H1 (cell line): Measurements from ENCODE around the gene PARD6B. TPM values are rescaled to one million over a fixed set of nuclear protein-coding genes. Genes with fewer than 3 reads are reported as not detected.

ENCODE experiments used
- CTCF ChIA-PET: fragments of 300-600 bp; sonication (Branson Sonifier 250); formaldehyde crosslinking; loops from one replicate; lab custom pipeline; 2021; ENCODE audit not compliant: partially characterized antibody; lab: Charles Lee
- POLR2A ChIA-PET: fragments of 300-600 bp; sonication (Branson Sonifier 250); formaldehyde crosslinking; loops from one replicate; lab custom pipeline; 2021; ENCODE audit warnings: inconsistent platforms; ENCODE audit not compliant: partially characterized antibody; lab: Charles Lee
- DNase-seq, 2 experiments: peaks; one replicate each; pipeline versions ENCODE4 v3.0.0 to v3.0.0-alpha.2; 2010 to 2022; ENCODE audit warnings: low spot score in 2 of 2, low read depth in 1 of 2, mixed read lengths in 1 of 2
- FAIRE-seq: peaks from 2 replicates; lab custom pipeline; 2011; peaks lifted over from hg19 to GRCh38; lab: Jason Lieb, UNC
- H2AFZ ChIP-seq: 2 replicates; pipeline ENCODE4 v1.8.1; 2012; ENCODE audit warnings: low read length, inconsistent platforms
- H2AK5ac ChIP-seq: 2 replicates; pipeline ENCODE4 v1.6.1; 2013; ENCODE audit warnings: low read depth, low read length
- H2BK120ac ChIP-seq: replicated peaks from 2 replicates; pipeline ENCODE3; 2013; ENCODE audit warnings: low read depth, low read length, inconsistent platforms
- H2BK12ac ChIP-seq: 2 replicates; pipeline ENCODE4 v1.6.1; 2013; ENCODE audit warnings: low read depth, low read length
- H2BK15ac ChIP-seq: 2 replicates; pipeline ENCODE4 v1.6.1; 2013; ENCODE audit warnings: low read length
- H2BK20ac ChIP-seq: 2 replicates; pipeline ENCODE4 v1.6.1; 2013; ENCODE audit warnings: low read length
- H2BK5ac ChIP-seq: 2 replicates; pipeline ENCODE4 v1.6.1; 2013; ENCODE audit warnings: low read depth, low read length
- H3K14ac ChIP-seq: 2 replicates; pipeline ENCODE4 v1.6.1; 2013; ENCODE audit warnings: inconsistent platforms; ENCODE audit not compliant: insufficient read length
- H3K18ac ChIP-seq: 2 replicates; pipeline ENCODE4 v1.6.1; 2013; ENCODE audit warnings: low read length; ENCODE audit errors: extremely low read depth
- H3K23ac ChIP-seq: 2 replicates; pipeline ENCODE4 v1.6.1; 2013; ENCODE audit warnings: inconsistent platforms; ENCODE audit not compliant: insufficient read length
- H3K23me2 ChIP-seq: 2 replicates; pipeline ENCODE4 v1.6.1; 2013; ENCODE audit warnings: low read depth, low read length
- H3K27ac ChIP-seq: 2 replicates; pipeline ENCODE4 v1.6.1; 2011; ENCODE audit warnings: low read depth, low read length, inconsistent platforms
- H3K27me3 ChIP-seq, 4 experiments: replicated peaks in 1 of 4; 1 replicate in 1 of 4; 2 replicates in 3 of 4; pipeline versions ENCODE4 v1.6.1 to v1.8.1; 2011 to 2013; ENCODE audit warnings: low read length in 3 of 4, mild to moderate bottlenecking in 3 of 4, inconsistent platforms in 2 of 4, mixed read lengths in 2 of 4, moderate library complexity in 1 of 4; ENCODE audit not compliant: control insufficient read depth in 3 of 4, insufficient read depth in 3 of 4; ENCODE audit errors: extremely low read depth in 1 of 4
- H3K36me3 ChIP-seq, 4 experiments: 2 replicates each; pipeline versions ENCODE4 v1.6.1 to v1.8.1; 2011 to 2013; ENCODE audit warnings: mild to moderate bottlenecking in 4 of 4, low read length in 3 of 4, moderate library complexity in 2 of 4, control low read depth in 1 of 4, inconsistent platforms in 1 of 4; ENCODE audit not compliant: insufficient read depth in 4 of 4, control insufficient read depth in 2 of 4
- H3K4ac ChIP-seq: replicated peaks from 2 replicates; pipeline ENCODE3; 2013; ENCODE audit warnings: low read length, low read depth, mixed read lengths, inconsistent platforms; ENCODE audit not compliant: insufficient read length
- H3K4me1 ChIP-seq, 4 experiments: replicated peaks in 1 of 4; 1 replicate in 1 of 4; 2 replicates in 3 of 4; pipeline versions ENCODE4 v1.6.1 to v1.8.1; 2011 to 2013; ENCODE audit warnings: low read length in 3 of 4, inconsistent platforms in 2 of 4, mixed read lengths in 1 of 4; ENCODE audit not compliant: insufficient read depth in 4 of 4, control insufficient read depth in 3 of 4
- H3K4me2 ChIP-seq, 2 experiments: 2 replicates each; pipeline versions ENCODE4 v1.6.1 to v1.8.1; 2011 to 2013; ENCODE audit warnings: low read depth in 2 of 2, low read length in 2 of 2, control low read depth in 1 of 2, inconsistent platforms in 1 of 2, mild to moderate bottlenecking in 1 of 2; ENCODE audit not compliant: insufficient read depth in 1 of 2
- H3K4me3 ChIP-seq, 4 experiments: fragments of 200-600, 300-600 bp in 1 of 4; sonication (generic), shearing (Covaris generic), sonication (Bioruptor Twin) in 1 of 4; 2 replicates each; pipeline versions ENCODE4 v1.5.1 to v1.8.1; 2011 to 2016; ENCODE audit warnings: low read length in 4 of 4, low read depth in 3 of 4, control low read depth in 2 of 4, inconsistent platforms in 2 of 4, mild to moderate bottlenecking in 2 of 4, mixed read lengths in 1 of 4, moderate library complexity in 1 of 4; ENCODE audit not compliant: insufficient read depth in 2 of 4; ENCODE audit errors: extremely low read depth in 1 of 4
- H3K56ac ChIP-seq: replicated peaks from 2 replicates; pipeline ENCODE3; 2013; ENCODE audit warnings: low read depth, mild to moderate bottlenecking, mixed read lengths, low read length, inconsistent platforms; ENCODE audit not compliant: insufficient read length
- H3K79me1 ChIP-seq: 2 replicates; pipeline ENCODE4 v1.6.1; 2013; ENCODE audit warnings: low read depth, low read length, control low read depth
- H3K79me2 ChIP-seq, 2 experiments: 2 replicates each; pipeline versions ENCODE4 v1.6.1 to v1.8.1; 2012 to 2013; ENCODE audit warnings: low read length in 2 of 2, mild to moderate bottlenecking in 2 of 2, inconsistent platforms in 1 of 2; ENCODE audit not compliant: insufficient read depth in 2 of 2, control insufficient read depth in 1 of 2
- H3K9ac ChIP-seq, 4 experiments: replicated peaks in 1 of 4; 1 replicate in 1 of 4; 2 replicates in 3 of 4; pipeline versions ENCODE4 v1.6.1 to v1.8.1; 2011 to 2013; ENCODE audit warnings: low read depth in 3 of 4, low read length in 3 of 4, control low read depth in 2 of 4, mild to moderate bottlenecking in 2 of 4, moderate library complexity in 2 of 4, inconsistent platforms in 1 of 4; ENCODE audit errors: extremely low read depth in 1 of 4
- H3K9me3 ChIP-seq, 2 experiments: 2 replicates each; pipeline versions ENCODE4 v1.6.1 to v1.8.1; 2012 to 2013; ENCODE audit warnings: mild to moderate bottlenecking in 2 of 2, moderate library complexity in 2 of 2, control low read depth in 1 of 2, inconsistent platforms in 1 of 2, low read depth in 1 of 2, low read length in 1 of 2, mixed read lengths in 1 of 2; ENCODE audit not compliant: insufficient read depth in 2 of 2
- H4K20me1 ChIP-seq, 2 experiments: replicated peaks in 1 of 2; 2 replicates each; pipeline versions ENCODE3 to v1.8.1; 2011 to 2013; ENCODE audit warnings: inconsistent platforms in 2 of 2, low read length in 2 of 2, mild to moderate bottlenecking in 1 of 2; ENCODE audit not compliant: insufficient read depth in 2 of 2, control insufficient read depth in 1 of 2
- H4K5ac ChIP-seq: 2 replicates; pipeline ENCODE4 v1.6.1; 2013; ENCODE audit warnings: low read length, low read depth, mixed read lengths, inconsistent platforms; ENCODE audit not compliant: insufficient read length
- H4K8ac ChIP-seq: 2 replicates; pipeline ENCODE4 v1.8.0; 2013; ENCODE audit warnings: mild to moderate bottlenecking, moderate library complexity, low read length, inconsistent platforms; ENCODE audit not compliant: insufficient read depth; ENCODE audit errors: extremely low read depth
- H4K91ac ChIP-seq: replicated peaks from 2 replicates; pipeline ENCODE3; 2013; ENCODE audit warnings: low read length, mixed read lengths, inconsistent platforms; ENCODE audit not compliant: insufficient read length
- CBX5 ChIP-seq: fragments of 300-800, 300-1000 bp; sonication (generic); IDR thresholded peaks from 2 replicates; pipeline ENCODE4 v1.7.1; 2016; ENCODE audit warnings: antibody characterized with exemption, low read length, low read depth
- KDM1A ChIP-seq: fragments of 200-600, 300-600 bp; sonication (generic); IDR thresholded peaks from 2 replicates; pipeline ENCODE4 v1.7.1; 2016; ENCODE audit warnings: mild to moderate bottlenecking, low read length, borderline replicate concordance
- WGBS, 2 experiments: shearing (Covaris generic) in 1 of 2; methylation state at CpG; one replicate each; pipeline versions ENCODE4 v1.1.6 to v1.1.7; 2013 to 2015; ENCODE audit warnings: low lambda C conversion rate in 2 of 2, mixed read lengths in 2 of 2, inconsistent platforms in 1 of 2, low coverage in 1 of 2, missing lambda C conversion rate in 1 of 2; ENCODE audit not compliant: insufficient replicate concordance in 2 of 2, insufficient coverage in 1 of 2, insufficient read length in 1 of 2; ENCODE audit errors: extremely low coverage in 1 of 2, missing lambda C conversion rate in 1 of 2; 5-methylcytosine and 5-hydroxymethylcytosine counted together
- polyA plus RNA-seq, 7 experiments: library from polyadenylated mRNA; depleted of rRNA in 3 of 7; stranded (reverse) in 5 of 7; unstranded in 2 of 7; fragments of >200 nt in 5 of 7; fragments of 200-250 nt in 2 of 7; gene quantifications; 1 replicate in 5 of 7; 2 replicates in 1 of 7; 4 replicates in 1 of 7; pipeline versions ENCODE4 v1.2.1 to v1.2.3, GENCODE V29; 2011 to 2013; ENCODE audit warnings: missing spikeins in 2 of 7, mixed read lengths in 2 of 7
- total RNA-seq: library from RNA; stranded (reverse); fragmentation: NEBNext Ultra II Directional; extraction: Animal tissue kit (Norgen Biotek cat#: 25700); gene quantifications from 2 replicates; pipeline ENCODE4 v1.2.1, GENCODE V29; 2021

PARD6B gene
- total and polyA plus RNA-seq, 2 of the 8 experiments (the other 6 are each of a cell fraction or from before 2014, with no cell fraction given), result 5.2 to 34.1 TPM

DNA sequence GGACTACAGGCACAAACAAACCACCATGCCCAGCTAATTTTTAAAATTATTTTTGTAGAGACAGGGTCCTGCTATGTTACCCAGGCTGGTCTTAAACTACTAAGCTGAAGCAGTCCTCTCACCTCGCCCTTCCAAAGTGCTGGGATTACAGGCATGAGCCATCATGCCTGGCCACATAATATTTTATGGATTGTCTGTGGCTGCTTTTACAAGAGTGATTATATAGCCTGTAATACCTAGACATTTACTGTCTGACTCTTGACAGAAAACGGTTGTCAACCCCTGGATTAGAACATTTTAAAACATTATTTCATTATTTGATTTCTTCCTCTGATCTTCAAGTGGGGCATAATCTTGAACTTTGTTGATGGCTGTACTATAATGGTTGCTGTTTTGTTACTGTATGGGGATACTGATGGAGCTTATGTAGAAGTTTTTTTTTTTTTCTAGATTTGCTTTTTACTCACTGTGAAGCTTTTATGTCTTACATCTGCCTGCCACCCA, 14.3 kb downstream of the PARD6B start:
- CTCF ChIA-PET, result interaction anchor here (0.9 to 9.5 kb wide), 9 partner anchors 10 to 142 kb away, joined by 3 to 92 read pairs (median 3); partner anchors contain the start of gene BCAS4

More for the DNA sequence above, 14.3 kb downstream of the PARD6B start:
- POLR2A ChIA-PET, result interaction anchor here (1.1 to 2.5 kb wide), 4 partner anchors 8 to 74 kb away, joined by 4 to 12 read pairs (median 5); partner anchors contain the start of gene PARD6B
- Histone ChIP-seq H4K5ac (no peak overlapping the region), H3K79me1 (no peaks in the 10 kb centered on the region; the same call in 1 of the 2 replicates), H3K27ac (no peak overlapping the region), H3K18ac (no peak overlapping the region), H2AK5ac (no peak overlapping the region), H3K56ac (no peak overlapping the region), H3K36me3 (peaks cover 0 to 24% (median 10%) of the 10 kb centered on the region in 4 experiments; a peak in 5 of 8 replicates), H3K23ac (no peak overlapping the region), H3K27me3 (no peaks in the 10 kb centered on the region), H2BK20ac (no peak overlapping the region), H2BK5ac (no peak overlapping the region), H2BK15ac (no peak overlapping the region), H2BK12ac (no peak overlapping the region), H4K8ac (no peak overlapping the region), H3K23me2 (0 out of 2 replicates have a peak, but pooled peaks cover 1% of the 10 kb centered on the region), H2AFZ (no peak overlapping the region), H3K79me2 (peaks cover 0 to 39% of the 10 kb centered on the region in 2 experiments; a peak in 2 of 4 replicates), H3K9ac (no peak overlapping the region), H3K9me3 (no peaks in the 10 kb centered on the region), H3K4me3 (no peak overlapping the region), H3K4me1 (peaks cover 0 to 3% (median 1%) of the 10 kb centered on the region in 4 experiments; a peak in 2 of 7 replicates), H4K91ac (no peak overlapping the region), H4K20me1 (peaks cover 0 to 5% of the 10 kb centered on the region in 2 experiments), H3K4me2 (no peak overlapping the region), H2BK120ac (no peak overlapping the region), H3K14ac (no peak overlapping the region), H3K4ac (no peak overlapping the region)
- DNase-seq (no peak), FAIRE-seq (no peak)
- 87% methylated on average over 2 of the region's 2 CpGs; no CpG with 5 or more reads in 1 of the 2 experiments for WGBS, 2 experiments
- no peak for TF ChIP-seq KDM1A
- no peak for TF ChIP-seq CBX5
